Type B pancreatic cell (in vitro differentiated cells): ENCODE measurements around the gene CALCOCO1. TPM values are rescaled to one million over a fixed set of nuclear protein-coding genes. Genes with fewer than 3 reads are reported as not detected.

ENCODE experiments used
- DNase-seq: peaks from one replicate; pipeline ENCODE4 v3.0.0; 2021; ENCODE audit warnings: mixed read lengths; ENCODE audit not compliant: unreplicated experiment; ENCODE audit errors: extremely low spot score
- H3K27ac Mint-ChIP-seq: 2 replicates; pipeline ENCODE4 v1.8.0; 2021; ENCODE audit warnings: mild to moderate bottlenecking, mixed read lengths
- H3K27me3 Mint-ChIP-seq: 2 replicates; pipeline ENCODE4 v1.8.0; 2021; ENCODE audit warnings: mixed read lengths
- H3K36me3 Mint-ChIP-seq: 2 replicates; pipeline ENCODE4 v1.8.0; 2021; ENCODE audit warnings: mixed read lengths
- H3K4me1 Mint-ChIP-seq: one replicate; pipeline ENCODE4 v1.8.0; 2021; ENCODE audit warnings: mixed read lengths; ENCODE audit not compliant: unreplicated experiment
- H3K4me3 Mint-ChIP-seq: 2 replicates; pipeline ENCODE4 v1.8.0; 2021; ENCODE audit warnings: mild to moderate bottlenecking, mixed read lengths
- H3K9me3 Mint-ChIP-seq: 2 replicates; pipeline ENCODE4 v1.8.0; 2021; ENCODE audit warnings: mixed read lengths
- total RNA-seq: library from RNA; stranded (reverse); gene quantifications from 2 replicates; pipeline ENCODE4 v1.2.1, GENCODE V29; 2021; ENCODE audit warnings: low replicate concordance
- TF ChIP-seq, protein P1 (sequence below): fragments of 200-600 bp; sonication (generic); conservative IDR thresholded peaks from 2 replicates; pipeline ENCODE4 v1.5.0; 2021; ENCODE audit warnings: antibody characterized with exemption, mild to moderate bottlenecking

The CALCOCO1 gene
- total RNA-seq, 1 donor from 2014 or later: 86.7 TPM

DNA sequence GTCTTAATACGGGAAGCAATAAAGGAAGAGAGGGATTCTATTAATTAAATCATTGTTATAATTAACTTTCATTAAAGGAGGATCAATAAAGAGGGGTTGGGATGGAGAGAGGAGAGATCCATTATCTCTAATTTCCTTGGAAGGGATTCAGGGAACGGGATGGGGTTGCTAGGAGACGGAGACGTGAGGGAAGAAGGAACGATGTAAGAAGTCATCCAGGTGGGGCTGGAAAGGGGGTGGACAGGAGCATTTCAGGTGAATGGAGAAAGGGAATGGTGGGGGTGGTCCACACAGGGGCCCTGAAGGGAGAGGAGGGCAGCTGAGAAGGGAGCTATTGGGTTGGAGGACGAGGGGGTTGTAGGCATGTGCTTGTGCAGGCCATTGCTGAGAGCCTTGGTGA is 17.2 kb downstream of the CALCOCO1 start:
- TF ChIP-seq, protein P1, sequence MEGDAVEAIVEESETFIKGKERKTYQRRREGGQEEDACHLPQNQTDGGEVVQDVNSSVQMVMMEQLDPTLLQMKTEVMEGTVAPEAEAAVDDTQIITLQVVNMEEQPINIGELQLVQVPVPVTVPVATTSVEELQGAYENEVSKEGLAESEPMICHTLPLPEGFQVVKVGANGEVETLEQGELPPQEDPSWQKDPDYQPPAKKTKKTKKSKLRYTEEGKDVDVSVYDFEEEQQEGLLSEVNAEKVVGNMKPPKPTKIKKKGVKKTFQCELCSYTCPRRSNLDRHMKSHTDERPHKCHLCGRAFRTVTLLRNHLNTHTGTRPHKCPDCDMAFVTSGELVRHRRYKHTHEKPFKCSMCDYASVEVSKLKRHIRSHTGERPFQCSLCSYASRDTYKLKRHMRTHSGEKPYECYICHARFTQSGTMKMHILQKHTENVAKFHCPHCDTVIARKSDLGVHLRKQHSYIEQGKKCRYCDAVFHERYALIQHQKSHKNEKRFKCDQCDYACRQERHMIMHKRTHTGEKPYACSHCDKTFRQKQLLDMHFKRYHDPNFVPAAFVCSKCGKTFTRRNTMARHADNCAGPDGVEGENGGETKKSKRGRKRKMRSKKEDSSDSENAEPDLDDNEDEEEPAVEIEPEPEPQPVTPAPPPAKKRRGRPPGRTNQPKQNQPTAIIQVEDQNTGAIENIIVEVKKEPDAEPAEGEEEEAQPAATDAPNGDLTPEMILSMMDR: no peak
- no peaks in the 10 kb centered on the region for H3K4me1 Mint-ChIP-seq
- DNase-seq: no peak
- H3K27me3 Mint-ChIP-seq: peaks cover 51% of the 10 kb centered on the region
- H3K36me3 Mint-ChIP-seq: peaks cover 17% of the 10 kb centered on the region
- no peak overlapping the region for H3K27ac Mint-ChIP-seq
- no peaks in the 10 kb centered on the region for H3K9me3 Mint-ChIP-seq
- no peak overlapping the region for H3K4me3 Mint-ChIP-seq

DNA sequence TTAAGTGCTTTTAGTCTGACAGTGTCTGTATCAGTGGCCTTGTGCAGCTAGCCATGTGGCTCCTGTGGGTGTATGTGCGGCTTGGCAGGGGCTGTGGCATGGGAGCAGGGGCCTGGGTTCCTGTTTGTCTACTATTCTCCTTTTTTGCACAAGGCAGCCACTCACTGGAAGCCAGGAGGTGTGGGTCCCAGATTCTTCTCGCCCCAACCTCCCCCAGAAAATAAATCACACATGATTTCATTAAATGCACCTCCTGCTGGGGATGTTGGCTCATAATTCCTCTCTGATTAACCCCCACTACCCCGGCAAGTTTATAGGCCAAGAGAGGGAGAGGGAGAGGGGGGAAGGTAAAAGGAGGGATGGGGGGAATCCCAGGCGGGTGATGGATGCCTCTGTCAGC is 17.6 kb downstream of the CALCOCO1 start:
- Mint-ChIP-seq H3K27me3 (peaks cover 55% of the 10 kb centered on the region), H3K27ac (no peak overlapping the region), H3K9me3 (no peaks in the 10 kb centered on the region), H3K4me3 (no peak overlapping the region), H3K4me1 (no peaks in the 10 kb centered on the region), H3K36me3 (peaks cover 17% of the 10 kb centered on the region)
- TF ChIP-seq, protein P1: no peak
- DNase-seq: no peak

DNA sequence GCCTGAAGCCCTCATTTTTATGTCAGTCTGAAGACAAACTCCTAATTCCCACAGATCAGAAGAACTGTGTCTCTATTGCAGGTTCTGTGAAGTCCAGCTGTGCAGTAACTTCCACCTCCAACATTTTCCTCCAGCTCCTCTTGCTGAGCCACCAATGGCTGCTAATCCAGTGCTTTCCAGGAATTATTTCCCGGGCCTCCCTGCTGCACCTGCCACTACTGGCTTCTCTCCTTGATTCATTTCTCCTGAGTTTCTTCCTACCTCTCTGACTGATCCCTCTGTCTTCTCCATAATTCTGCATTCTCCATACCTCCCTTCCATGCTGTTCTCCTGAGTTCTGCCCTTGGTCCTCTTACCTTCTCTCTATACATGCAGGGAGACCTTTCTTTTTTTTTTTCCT is 21.2 kb downstream of the CALCOCO1 start:
- Mint-ChIP-seq H3K4me3 (no peak overlapping the region), H3K27me3 (peaks cover 91% of the 10 kb centered on the region), H3K4me1 (peaks cover 5% of the 10 kb centered on the region), H3K27ac (no peak overlapping the region), H3K36me3 (peaks cover 6% of the 10 kb centered on the region), H3K9me3 (no peaks in the 10 kb centered on the region)
- DNase-seq: no peak
- TF ChIP-seq, protein P1: no peak

DNA sequence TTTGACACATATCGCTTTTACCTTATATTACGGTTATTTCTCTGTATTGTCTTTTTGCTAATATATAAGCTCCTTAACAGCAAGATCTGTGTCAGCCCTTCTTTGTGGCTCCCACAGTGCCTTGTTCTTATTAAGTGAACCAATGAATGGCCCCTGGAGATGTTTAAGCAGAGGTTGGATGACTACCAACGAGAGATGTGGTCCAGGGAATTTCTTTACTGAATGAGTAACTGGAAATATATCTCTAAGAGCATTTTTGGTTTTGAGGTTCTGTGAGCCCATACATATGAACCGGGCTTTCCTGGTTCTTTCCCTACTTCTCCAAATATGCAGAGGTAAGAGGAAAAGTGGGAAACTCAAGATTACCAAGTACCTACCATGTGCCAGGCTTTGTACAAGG is 23.5 kb downstream of the CALCOCO1 start:
- Mint-ChIP-seq H3K4me1 (peaks cover 5% of the 10 kb centered on the region), H3K36me3 (no peaks in the 10 kb centered on the region), H3K27ac (no peak overlapping the region), H3K9me3 (no peaks in the 10 kb centered on the region), H3K27me3 (peaks cover 94% of the 10 kb centered on the region), H3K4me3 (no peak overlapping the region)
- no peak for DNase-seq
- TF ChIP-seq, protein P1: no peak

DNA sequence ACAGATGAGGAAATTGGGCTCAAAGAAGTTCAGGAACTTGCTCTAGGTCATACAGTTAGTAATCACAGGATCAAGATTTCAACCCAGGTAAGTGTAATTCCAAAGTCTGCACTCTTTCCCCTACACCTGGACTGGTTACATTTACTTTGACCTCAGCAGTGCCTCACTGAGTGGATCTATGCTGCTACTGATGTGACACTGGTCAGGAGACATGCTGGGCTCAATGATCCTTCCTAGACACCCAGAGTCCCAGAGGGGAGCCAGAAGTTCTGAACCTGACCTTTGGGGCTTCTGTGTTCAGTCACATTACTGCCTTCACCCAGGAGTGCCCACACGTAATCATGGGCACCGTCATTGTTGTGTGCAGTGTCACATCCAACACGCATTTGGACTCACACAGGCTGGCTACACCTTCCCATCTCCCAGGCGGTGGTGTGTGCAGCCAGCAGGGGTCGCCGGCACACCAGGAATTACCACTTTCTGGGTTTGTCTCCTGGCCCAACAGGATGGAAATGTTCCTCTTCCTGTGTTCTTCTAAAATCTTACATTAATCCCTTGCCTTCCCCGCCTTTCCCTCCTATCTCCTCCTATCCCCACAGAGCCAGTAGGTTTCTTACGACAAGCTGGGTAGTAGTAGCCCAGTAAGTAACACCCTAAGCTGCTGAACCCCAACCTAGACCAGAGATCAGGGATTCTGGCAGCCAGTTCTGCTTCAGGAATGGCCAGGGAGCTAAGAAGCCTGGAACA is 25.6 kb downstream of the CALCOCO1 start:
- no peaks in the 10 kb centered on the region for H3K9me3 Mint-ChIP-seq
- H3K4me3 Mint-ChIP-seq: no peak overlapping the region
- H3K36me3 Mint-ChIP-seq: no peaks in the 10 kb centered on the region
- H3K4me1 Mint-ChIP-seq: peaks cover 10% of the 10 kb centered on the region
- H3K27ac Mint-ChIP-seq: no peak overlapping the region
- H3K27me3 Mint-ChIP-seq: peaks cover 100% of the 10 kb centered on the region
- DNase-seq: peak; percentile 80
- TF ChIP-seq, protein P1: peak; percentile 94
